IPS-NIHi7 (cell line): ENCODE measurements around the gene UBQLN1.

Source experiments
- DNase-seq: peaks from one replicate; pipeline ENCODE4 v3.0.0; 2012; ENCODE audit warnings: mixed read lengths; ENCODE audit errors: extremely low spot score

Gene UBQLN1

GRCh38 chr9:83691492-83691891 lies 16.3 kb downstream of the UBQLN1 start:
- DNase-seq, result no peak

- no peak for DNase-seq
These were observed 18.8 kb downstream of the UBQLN1 start for GRCh38 chr9:83688921-83689320.

GRCh38 chr9:83681490-83681889 lies 26.3 kb downstream of the UBQLN1 start:
- DNase-seq, result no peak

- DNase-seq, result no peak
These were observed 27.5 kb downstream of the UBQLN1 start for GRCh38 chr9:83680233-83680632.

- DNase-seq, result no peak
These were observed 30.2 kb downstream of the UBQLN1 start for GRCh38 chr9:83677596-83677995.

GRCh38 chr9:83675466-83675865 lies 32.3 kb downstream of the UBQLN1 start:
- no peak for DNase-seq

- no peak for DNase-seq
These were observed 36.3 kb downstream of the UBQLN1 start for GRCh38 chr9:83671451-83671850.

- DNase-seq, result no peak
These were observed 37.4 kb downstream of the UBQLN1 start for GRCh38 chr9:83670381-83670780.

GRCh38 chr9:83669067-83669466 lies 38.7 kb downstream of the UBQLN1 start:
- no peak for DNase-seq

GRCh38 chr9:83665580-83666200 lies 42.1 kb downstream of the UBQLN1 start:
- DNase-seq, result no peak

- no peak for DNase-seq
These were observed 44.8 kb downstream of the UBQLN1 start for GRCh38 chr9:83662933-83663332.

- DNase-seq, result no peak
These were observed 50.8 kb downstream of the UBQLN1 start for GRCh38 chr9:83656952-83657351.

GRCh38 chr9:83656032-83656680 lies 51.6 kb downstream of the UBQLN1 start:
- DNase-seq, result no peak

GRCh38 chr9:83655433-83655832 lies 52.3 kb downstream of the UBQLN1 start:
- no peak for DNase-seq

- DNase-seq, result no peak
These were observed 55.3 kb downstream of the UBQLN1 start for GRCh38 chr9:83652433-83652832.

- no peak for DNase-seq
These were observed 56.2 kb downstream of the UBQLN1 start for GRCh38 chr9:83651558-83651957.

GRCh38 chr9:83649515-83649914 lies 58.2 kb downstream of the UBQLN1 start:
- DNase-seq, result peak; percentile 26

GRCh38 chr9:83649080-83649479 lies 58.7 kb downstream of the UBQLN1 start:
- peak; percentile 86 for DNase-seq

GRCh38 chr9:83646500-83647239 lies 61.1 kb downstream of the UBQLN1 start:
- DNase-seq, result no peak

- no peak for DNase-seq
These were observed 65.0 kb downstream of the UBQLN1 start for GRCh38 chr9:83642793-83643192.

GRCh38 chr9:83639266-83639665 lies 68.5 kb downstream of the UBQLN1 start:
- DNase-seq, result no peak

- no peak for DNase-seq
These were observed 70.4 kb downstream of the UBQLN1 start for GRCh38 chr9:83637389-83637788.

- DNase-seq, result no peak
These were observed 70.9 kb downstream of the UBQLN1 start for GRCh38 chr9:83636813-83637212.
